HG03575 (cell line): Measurements from ENCODE around the gene TTC39B.

ENCODE experiments used
- ATAC-seq: cut with Tn5 transposase; IDR thresholded peaks from one replicate; pipeline ENCODE4 v1.9.1; 2021; ENCODE audit not compliant: unreplicated experiment, insufficient number of reproducible peaks, low FRiP score; ENCODE audit errors: extremely low read depth

Gene TTC39B

GRCh38 chr9:15276328-15276938 lies 30.6 kb downstream of the TTC39B start:
- ATAC-seq: no peak

- ATAC-seq: no peak
These were observed 32.6 kb downstream of the TTC39B start for GRCh38 chr9:15274425-15274824.

DNA sequence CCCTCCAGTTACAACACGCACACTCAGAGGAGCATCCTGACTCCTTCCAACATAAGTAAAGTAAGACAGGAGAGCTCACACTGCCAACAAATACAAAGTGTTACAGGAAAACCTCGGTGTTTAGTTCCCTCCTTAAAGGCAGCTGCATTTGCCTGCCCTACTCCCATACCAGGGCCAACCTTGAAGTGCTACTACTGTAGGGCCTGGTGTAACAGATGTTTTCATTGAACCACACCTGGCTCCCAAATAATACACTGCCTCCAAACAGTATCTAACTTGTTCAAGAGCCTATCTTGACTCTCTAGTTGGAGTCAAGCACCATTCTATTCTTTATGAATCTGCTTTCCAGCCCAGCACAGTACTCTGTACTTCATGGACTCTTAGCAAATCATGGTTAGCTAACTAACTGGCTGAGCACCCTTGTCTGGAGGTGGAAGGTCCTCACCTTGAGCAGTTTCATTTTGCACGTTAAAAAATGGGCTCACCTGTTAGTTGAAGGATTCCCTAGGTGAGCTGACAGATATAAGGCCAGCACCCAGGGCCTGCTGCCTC lies 34.6 kb downstream of the TTC39B start:
- ATAC-seq: no peak

DNA sequence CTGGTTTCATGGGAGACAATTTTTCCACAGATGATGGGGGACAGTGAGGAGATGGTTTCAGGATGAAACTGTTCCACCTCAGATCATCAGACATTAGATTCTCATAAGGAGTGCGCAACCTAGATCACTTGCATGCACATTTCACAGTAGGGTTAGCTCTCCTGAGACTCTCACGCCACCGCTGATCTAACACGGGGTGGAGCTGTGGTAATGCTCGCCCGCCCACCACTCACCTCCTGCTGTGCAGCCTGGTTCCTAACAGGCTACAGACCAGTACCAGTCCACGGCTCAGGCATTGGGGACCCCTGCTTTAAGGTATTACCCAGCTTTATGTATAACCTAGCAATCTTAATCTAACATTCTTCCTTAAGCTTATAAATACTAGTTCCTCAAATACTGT lies 35.6 kb downstream of the TTC39B start:
- no peak for ATAC-seq

GRCh38 chr9:15268782-15269181 lies 38.2 kb downstream of the TTC39B start:
- ATAC-seq: no peak

DNA sequence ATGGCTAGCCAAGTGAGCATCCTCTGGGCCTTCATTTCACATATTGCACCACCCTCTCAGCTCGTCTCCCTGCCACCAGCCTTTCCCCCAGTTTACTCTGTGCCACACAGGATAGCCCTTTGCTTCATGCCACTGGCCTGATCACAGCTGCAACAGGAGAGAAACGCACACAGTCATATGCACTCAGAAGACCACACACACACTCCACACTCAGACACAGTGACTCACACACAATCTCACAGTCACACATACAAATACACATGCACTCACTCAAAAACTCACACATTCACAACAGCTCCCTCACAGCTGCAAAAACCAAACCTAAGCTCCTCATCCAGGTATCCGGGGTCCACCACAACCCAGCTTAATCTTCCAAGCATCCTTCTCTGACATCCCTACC lies 38.7 kb downstream of the TTC39B start:
- no peak for ATAC-seq

DNA sequence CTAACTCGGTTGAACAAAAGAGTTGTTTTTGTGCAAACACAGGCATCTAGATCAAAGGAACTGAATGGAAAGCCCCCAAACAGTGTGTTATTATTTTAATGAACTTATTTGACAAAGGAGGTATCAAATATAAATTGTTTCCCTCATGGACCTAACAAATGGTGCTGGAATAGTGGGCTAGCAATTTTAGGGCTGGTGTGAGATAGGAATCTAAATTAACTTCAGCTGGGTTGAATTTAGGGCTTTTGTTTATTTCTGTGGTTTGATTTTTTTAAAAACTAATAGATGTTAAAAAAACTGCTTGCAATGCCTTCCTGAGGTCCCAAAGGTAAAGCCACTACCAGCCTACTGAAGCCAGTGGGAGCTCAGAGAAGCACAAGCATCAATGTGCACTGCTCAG lies 42.1 kb downstream of the TTC39B start:
- no peak for ATAC-seq

DNA sequence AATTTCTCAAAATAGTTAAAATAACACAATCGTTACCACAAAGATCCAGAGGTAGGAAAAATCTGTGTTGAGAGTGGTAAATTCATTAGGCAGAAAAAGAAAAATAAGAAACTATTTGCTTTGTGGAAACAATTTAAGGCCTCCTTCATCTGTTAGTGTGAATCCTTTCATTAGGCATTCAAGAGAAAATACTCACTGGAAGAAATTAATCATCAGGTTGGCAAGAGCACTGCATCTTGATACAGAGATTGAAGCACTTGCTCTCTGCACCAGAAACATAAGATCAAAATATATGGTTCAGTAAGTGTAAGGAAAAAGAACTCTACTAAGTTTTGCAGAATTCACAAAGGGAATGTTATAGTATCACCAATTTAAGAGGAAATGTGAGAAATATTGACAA lies 44.4 kb downstream of the TTC39B start:
- no peak for ATAC-seq

GRCh38 chr9:15256426-15256825 lies 50.6 kb downstream of the TTC39B start:
- ATAC-seq: no peak

GRCh38 chr9:15253786-15254185 lies 53.2 kb downstream of the TTC39B start:
- ATAC-seq: no peak

DNA sequence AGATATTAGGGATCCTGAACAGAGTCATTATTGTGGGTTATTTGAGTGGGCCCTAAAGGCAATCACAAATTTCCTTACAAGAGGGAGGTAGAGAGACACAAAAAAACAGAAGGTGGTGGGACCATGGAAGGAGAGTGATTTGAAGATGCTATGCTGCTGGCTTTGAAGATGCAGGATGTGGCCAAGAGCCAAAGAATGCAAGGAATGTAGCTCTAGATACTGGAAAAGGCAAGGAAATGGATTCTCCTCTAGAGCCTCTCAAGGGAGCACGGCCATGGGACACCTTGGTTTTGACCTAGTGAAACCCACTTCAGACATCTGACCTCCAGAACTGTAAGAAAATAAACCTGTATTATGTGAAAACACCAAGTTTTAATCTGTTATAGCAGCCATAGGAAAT lies 53.8 kb downstream of the TTC39B start:
- ATAC-seq: no peak

GRCh38 chr9:15249981-15250380 lies 57.0 kb downstream of the TTC39B start:
- ATAC-seq: no peak

- ATAC-seq: no peak
These were observed 57.8 kb downstream of the TTC39B start for GRCh38 chr9:15249042-15249818.

- no peak for ATAC-seq
These were observed 58.4 kb downstream of the TTC39B start for GRCh38 chr9:15248621-15249020.

DNA sequence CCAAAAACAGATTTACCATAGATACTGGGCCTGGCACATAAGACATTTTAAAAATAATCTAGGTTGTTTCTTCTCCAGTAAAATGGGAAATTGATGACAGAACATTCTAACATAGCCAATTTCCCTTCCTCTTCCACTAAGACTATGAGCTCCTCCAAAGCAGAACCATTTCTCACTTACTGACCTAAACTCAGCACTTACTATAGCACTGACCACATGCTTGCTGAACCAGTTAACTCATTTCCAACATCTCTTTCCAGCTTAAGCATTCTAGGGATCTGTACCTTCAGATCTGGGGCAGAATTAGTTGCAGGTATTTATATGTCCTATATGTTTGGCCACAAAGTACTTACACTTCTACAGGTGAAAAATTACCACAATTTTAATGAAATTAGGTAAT lies 58.9 kb downstream of the TTC39B start:
- ATAC-seq: no peak

DNA sequence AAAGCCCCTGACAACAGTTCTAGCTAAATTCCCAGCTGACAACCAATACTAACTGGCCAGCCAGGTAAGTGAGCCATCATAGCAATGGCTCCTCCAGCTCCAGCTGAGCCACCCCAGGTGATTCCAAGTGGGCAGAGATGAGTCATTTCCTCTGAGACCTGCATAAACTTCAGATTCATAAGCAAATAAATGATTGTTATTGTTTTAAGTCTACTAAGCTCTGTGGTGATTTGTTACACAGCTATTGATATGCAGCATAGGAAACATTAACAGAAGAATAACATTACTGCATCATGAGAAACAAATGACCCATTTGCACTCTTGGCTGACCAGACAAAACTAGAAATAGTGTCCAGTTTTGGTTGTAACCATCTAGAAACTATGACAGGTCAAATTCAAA lies 60.3 kb downstream of the TTC39B start:
- ATAC-seq: no peak

DNA sequence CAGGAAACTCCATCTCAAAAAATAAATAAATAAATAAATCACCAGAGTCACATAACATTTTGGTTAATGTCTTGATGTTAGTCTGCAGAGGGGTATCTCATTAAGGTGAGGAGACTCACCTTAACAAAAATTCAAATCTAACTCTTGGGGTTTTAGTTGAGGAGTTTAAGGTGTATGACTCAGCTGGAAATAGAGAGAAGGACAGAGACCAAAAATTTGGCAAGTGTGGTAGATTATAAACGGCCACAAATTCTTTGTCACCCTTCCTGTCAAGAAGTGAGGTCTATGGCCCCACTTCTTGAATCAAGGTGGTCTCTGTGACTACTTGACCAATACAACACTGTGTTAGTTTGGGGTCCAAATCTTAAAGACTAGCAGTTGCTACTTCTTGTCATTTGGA lies 60.8 kb downstream of the TTC39B start:
- ATAC-seq: no peak

GRCh38 chr9:15244001-15244441 lies 63.0 kb downstream of the TTC39B start:
- no peak for ATAC-seq

DNA sequence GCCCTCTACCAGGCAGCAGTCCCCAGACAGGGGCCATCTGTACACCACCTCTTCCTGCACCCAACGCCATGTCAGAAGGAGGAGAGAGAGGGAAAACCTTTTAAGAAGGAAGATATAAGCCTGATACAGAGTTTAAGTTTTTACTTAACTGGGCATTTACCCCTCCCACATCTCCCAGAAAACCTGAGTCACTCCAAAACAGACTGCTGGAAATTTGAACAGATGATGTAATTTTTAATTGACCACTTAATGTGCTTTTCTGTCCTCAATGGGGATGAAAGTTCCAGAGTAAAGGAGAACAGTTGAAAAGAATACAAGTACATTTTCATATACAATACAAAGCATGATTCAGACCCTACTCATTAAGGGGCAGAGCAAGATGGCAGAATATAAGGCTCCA lies 63.9 kb downstream of the TTC39B start:
- no peak for ATAC-seq

GRCh38 chr9:15240927-15241326 lies 66.1 kb downstream of the TTC39B start:
- no peak for ATAC-seq
